ENCODE data around the gene GPR35. TPM values are rescaled to one million over a fixed set of nuclear protein-coding genes. Genes with fewer than 3 reads are reported as not detected.

GPR35 gene
- polyA plus RNA-seq, 10 donors, result 0.52 to 3.0 (median 1.4) TPM

DNA sequence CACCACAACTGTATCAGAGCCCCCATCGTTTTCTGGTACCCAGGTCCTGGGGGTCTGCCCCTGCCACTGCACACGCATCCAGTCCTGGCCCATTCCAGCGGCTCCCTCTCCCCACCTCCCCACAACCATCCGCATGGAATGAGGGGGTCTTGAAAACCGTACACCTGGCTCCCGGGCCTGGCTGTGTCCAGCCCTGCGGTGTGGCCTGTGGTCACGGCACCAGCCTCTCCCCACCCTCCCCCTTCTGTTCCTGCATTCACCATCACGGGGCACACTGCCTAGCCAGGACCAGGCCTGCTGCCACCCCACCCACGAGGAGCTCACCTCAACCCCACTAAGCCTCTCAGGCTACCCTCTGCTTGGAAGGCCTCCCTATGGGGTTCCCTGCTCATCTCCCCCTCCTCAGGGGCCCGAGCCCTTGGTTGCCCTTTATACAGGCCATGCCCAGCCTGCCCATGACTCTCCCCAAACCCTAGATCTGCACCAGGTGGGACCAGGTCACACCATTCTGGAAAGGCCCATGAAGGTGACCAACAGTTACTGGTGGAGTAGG is 11.4 kb downstream of the GPR35 start:
- DNase-seq, result no peak

DNA sequence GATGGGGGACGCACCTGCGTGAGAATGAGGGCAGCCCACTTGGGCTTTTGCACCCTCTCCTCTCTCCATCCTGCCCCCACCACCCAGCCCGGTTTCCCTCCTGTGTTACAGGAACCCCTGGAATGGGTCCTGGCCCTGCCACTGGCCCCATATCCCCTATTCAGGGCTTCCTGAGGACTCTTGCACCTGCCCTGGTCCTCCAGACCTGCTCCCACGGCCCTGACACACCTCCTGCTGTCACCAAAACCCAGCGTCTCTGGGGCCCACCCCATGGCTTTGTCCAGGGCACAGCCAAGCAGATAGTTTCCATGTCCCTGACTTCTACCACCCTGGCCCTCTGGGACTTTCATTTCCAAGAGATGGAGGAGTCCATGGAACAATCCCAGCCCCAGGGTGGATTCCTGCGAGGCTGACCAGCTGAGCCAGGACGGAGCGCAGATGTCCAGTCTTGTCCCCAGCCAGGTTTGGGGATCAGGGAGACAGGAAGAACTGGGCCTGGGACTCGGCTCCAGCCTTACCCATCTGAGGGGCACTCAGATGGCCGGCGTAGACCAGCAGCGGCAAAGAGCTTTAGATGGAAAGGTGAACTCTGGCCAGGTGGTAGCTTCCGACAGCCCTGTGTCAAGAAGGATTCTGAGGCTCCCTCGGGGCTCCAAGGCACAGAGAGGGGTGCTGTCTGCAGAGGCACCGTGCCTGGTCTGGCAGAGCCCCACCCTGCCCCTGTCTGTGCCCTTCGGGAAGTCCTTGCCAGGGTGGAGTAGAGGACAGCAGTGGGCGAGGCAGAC is 12.0 kb downstream of the GPR35 start:
- no peak for DNase-seq

DNA sequence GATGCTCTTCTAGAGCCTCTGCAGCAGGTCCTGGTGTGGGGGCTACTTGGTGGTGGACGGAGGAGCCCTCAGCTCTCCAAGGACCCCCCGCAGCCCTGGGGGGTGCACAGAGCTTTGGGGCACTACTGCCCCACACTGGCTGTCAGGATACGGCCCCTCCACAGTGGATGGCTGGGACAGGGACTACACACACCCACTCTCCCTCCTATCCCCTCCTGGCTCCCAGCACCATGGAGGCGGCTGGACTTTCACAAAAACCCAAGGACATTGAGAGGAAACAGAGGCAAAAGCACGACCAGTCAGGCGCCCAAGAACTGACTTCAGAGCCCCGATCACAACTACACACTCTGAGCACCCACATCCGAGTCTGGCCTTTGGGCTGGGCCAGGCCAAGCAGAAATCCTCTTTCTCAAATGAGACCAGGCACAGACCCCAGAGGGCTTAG is 12.6 kb downstream of the GPR35 start:
- DNase-seq, result no peak

DNA sequence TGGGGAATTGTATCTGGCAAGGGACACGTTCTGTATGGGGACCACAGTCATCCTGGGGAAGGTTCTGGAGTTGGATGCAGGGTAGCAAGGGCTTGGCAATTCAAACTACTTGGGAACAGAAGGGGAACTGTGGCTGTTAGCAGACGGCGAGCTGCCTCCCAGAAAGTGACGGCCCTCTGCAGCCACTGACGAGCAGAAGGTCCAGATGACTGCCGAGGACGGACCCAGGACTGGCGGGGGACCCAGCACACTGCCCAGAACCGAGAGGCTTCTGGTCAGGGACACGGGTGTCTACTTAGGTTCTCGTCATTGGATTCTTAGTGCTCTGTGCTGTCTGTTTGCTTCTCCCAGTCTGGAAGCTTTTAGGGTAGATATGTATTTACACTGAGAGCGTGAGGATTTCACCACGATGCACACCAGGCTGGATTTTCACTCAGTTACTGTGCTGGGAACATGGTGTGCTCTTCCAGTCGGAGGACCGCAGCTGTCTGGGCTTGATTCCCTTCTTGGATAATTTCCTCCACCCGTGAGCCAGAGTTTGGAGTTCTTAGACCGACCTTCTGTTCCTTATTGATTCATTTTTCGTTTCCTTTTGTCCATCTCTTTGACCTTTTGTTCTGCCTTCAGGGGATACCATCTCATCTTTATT is 13.4 kb downstream of the GPR35 start:
- peak; percentile 77 to 93 (median 81) for DNase-seq

DNA sequence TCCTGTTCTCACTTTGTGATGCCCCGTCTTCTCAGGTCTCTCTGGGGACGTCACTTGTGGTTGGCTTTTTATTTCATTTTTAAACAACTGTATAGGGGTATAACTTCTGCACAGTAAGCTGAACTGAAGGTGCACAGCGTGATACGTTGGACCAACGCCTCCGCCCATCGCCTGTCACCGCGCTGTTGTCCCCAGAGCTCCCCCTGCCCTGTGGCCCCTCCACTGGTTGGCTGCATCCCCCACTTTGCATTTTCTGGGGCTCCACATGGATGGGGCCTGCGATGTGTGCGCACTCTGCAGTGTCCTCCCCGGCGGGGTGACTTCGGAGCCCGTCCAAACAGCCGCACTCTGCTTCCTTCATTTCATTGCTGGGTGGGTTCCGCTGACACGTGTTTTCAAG is 14.3 kb downstream of the GPR35 start:
- DNase-seq, result no peak

DNA sequence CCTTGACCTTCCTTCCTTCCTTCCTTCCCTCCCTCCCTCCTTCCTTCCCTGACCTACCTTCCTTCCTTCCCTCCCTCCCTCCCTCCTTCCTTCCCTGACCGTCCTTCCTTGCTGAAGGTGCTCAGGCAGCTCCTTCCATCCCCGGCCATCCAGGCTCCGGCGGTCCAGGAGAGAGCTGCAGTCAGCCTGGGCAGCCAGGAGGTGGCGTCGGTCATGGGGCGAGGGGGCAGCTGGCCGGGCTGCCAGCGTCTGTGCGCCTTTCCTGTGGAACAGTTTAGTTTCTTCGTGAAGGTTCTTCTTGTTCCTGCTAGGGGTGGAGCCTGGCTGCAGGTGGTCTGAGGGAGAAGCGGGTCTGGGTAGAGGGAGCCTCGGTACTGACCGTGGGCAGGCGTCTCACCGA is 15.7 kb downstream of the GPR35 start:
- no peak for DNase-seq

DNA sequence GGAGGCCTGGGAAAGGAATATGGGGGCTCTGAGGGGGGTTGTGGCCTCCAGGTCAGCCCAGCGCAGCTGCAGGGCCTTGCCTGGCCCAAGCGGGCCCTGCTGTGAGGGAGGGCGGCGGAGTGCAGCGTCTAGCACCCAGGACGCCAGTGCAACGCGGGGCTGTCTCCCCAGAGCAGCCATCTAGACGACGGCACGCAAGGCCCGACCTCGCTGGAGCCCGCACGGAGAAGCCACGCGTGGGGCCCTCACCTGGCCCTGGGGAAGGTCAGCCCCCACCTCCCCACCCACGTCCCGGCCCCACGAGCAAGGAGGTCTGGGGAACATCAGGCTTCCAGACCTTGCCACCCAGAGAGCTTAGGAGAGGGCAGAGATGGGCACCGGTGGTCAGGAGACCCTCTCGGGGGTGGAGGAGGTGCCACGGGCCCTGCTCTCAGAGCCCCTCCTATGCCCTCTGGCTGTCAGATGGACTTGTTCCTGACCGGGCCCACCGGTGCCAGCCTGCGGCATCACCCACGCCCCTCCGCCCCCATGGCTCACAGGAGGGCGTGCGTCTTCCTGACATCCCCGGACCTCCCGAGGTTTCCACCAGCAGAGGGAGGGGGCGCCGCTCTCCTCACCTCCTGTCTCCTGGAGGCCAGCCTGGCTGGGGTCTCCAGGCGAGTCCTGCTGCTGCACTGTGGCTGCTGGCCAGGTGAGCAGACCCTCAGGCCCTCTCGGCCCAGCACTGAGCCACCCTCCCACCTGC is 17.0 kb downstream of the GPR35 start:
- no peak for DNase-seq

DNA sequence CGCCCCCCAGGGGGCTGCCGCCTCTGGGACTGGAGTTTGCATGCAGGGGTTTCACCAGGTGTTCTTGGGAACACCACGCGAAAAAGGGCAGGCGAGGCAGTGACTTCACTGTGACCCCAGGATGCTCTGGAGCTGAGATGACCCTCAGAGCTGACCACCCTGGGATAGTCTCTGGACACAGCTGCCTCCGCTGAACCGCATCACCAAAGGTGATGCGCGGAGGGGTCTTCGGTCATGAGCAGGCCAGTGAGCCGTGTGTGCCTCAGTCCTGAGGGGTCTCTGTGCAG is 17.5 kb downstream of the GPR35 start:
- no peak for DNase-seq

DNA sequence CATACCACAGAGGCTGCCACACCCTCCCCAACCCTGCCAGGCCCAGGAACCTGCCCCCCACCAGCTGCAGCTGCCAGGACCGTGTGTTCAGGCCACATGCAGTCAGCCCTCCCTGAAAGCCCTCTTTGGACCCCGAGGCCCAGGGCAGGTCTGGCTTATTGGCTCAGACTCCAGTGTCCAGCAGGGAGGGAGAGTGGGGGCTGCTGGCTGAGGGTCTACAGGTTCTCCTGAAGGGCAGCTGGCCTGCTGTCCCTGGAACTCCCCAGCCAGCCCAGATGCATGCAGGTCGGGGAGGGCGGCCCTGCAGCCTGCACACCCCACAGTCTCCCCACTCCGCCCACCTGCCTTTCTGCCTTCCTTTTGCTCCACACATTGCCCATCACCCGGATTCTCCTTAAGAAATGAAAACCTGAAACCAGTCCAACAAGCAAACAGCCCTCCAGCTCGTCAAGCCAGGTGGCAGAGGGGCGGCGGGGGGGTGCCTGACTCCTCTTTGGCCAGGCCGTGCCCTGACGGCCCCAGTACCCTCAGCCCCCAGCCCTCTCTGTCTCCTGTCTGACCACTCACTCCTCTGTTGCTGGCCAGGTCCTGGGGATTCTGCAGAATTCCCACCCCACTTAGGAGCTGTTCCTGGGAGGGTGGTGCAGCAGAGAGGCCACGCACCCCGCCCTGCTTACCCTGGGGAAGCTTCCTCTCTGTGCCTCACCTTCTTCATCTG is 18.0 kb downstream of the GPR35 start:
- DNase-seq, result no peak

DNA sequence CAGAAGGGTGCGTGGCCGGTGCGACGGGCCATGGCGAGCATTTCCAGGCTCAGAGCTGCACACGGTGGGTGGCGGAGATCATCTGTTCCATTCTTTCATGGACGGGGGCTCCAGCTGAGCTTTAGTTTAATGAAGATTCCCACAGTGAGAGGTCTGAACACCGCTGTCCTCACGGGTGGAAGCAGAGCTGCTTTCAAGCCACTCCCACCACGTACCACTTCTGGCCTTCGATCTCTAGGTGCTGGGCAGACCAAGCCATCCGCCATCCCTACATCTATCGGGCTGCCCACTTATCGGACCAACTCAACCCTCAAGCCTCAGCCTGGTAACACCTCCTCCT is 18.5 kb downstream of the GPR35 start:
- DNase-seq, result no peak

DNA sequence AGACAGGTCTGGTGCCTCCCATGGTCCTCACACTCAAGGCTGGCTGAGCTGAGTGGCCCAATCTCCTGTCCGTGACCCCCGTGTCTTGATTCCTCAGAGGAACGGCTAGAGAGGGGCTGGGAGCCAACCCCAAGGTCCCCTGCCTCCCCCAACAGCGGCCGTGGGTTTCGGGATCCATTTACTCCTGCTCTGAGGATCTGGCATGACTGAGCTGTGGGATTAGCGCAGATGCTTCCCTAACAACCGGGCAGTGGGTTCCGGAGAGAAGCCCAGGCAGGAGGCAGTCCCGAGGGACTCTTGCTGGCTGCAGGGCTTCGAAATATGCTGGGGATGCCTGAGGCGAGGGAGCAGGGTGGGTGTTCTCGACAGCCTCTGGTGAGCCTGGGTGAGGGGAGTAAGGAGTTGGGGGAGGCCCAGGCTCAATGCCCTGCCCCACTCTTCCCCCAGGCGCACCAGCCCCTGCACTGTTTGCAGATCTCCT is 18.9 kb downstream of the GPR35 start:
- DNase-seq, result no peak

DNA sequence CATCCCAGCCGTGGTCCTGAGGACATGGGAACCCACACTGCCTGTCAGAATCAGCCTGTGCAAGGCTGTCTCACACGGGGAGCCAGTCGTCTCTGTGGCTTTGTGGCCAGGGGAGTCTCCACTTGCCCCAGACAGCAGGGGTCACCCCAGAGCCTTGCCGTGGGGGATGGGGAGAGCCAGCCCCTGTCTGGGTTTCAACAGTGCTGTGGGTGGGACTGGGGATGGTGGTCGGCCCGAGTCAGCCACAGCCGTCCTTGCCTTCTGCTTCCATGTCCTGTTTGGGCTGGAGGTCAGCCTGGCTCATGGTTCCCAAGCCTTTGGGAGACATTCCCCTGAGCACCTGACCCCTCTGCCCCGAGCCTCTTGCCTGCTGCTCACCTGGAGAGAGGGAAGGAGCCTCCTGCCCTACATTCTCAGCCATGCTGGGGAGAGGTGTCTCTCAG is 19.6 kb downstream of the GPR35 start:
- DNase-seq, result no peak

DNA sequence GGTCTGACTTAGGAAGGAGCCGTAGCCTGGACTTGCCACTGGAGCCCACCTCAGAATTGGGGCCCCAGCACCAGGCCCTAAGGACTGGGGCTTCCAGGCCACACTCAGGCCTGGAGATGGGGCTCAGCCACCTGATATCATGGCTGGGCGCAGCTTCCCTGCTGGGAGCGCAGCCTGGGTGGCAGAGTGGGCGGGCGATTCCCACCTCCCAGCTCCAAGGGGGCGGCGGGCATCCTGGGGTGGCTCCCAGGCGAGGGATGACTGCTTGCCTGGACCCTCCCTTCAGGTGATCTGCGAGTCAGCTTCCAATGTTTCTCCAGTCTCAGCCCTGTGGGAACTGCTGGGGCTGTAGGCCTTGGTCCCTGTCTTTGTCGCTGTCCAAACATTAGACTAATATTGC is 20.1 kb downstream of the GPR35 start:
- no peak for DNase-seq

DNA sequence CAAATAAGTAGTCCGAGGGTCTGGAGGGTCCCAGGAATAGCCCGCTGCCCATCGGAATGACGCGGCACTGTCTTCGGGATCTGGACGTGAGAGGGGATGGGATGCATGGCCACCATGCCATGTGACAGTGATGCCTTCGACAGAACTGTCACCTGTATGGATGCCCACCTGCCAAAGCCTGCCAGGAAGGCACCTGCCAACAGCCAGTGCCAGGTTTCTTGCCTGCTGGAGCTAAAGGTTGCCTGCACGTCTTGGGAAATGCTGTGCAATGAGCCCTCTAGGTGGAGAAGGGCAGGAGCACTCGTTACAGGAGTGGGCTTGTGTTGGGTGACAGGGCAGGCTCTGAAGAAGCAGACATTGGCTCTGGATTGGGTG is 20.5 kb downstream of the GPR35 start:
- no peak for DNase-seq

DNA sequence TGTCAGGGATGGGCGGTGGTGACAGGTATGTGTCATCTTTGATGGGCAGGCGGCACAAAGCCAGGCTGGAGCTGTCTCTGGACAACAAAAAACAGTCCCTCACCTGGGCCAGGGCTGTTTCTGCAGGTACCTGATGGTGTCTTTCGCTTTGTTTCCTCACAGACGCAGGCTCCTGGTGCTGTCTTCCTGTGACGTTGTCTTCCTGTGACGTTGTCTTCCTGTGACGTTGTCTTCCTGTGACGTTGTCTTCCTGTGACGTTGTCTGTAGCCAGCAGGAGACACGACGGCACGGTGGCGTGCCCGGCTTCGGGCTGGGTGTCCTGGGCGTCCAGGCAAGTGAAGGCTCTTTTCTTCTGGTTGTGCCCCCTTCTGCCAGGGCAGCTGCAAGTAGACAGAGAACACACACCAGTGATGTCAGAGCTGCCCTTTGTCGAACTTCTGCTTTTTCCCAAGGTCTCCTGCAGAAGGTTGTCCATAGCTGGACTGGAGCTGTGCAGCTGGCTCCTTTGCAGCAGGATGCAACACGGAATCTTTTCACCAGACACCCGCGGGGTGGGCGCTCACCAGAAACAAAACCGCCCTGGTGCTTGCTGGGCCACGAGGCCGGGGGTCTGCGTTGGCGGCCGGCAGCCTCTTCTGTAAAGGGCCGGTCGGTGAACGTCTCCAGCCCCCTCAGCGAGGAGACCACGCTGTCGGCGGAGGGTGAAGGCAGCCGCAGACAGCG is 21.1 kb downstream of the GPR35 start:
- no peak for DNase-seq

DNA sequence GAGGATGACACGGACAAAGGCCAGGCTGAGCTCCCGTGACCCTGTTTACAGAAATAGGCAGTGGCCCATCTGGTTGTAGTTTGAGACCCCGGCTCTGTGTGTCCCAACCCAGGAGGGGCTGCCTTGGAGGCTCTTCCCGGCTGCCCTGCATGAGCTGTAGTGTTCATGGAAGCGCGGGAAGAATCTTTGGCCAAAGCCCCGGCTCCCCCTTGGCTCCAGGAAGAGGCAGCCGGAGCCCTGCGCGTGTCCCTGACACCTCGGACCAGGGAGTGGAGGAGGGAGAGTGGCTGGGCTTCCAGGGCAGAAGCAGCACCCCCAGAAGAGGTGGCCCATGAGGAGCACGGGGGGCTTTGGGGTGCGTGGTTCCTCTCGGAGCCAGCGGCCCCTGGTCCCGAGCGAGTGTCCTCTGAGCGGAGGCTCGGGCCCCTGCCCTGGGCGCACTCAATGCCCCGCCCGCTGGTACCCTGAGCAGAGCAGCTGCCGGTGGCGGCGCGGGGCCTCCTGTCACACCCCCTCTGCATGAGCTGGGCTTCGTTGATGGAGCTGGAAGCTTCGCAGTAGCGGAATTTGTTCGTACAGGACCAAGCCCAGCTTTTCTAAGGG is 21.7 kb downstream of the GPR35 start:
- DNase-seq, result no peak

DNA sequence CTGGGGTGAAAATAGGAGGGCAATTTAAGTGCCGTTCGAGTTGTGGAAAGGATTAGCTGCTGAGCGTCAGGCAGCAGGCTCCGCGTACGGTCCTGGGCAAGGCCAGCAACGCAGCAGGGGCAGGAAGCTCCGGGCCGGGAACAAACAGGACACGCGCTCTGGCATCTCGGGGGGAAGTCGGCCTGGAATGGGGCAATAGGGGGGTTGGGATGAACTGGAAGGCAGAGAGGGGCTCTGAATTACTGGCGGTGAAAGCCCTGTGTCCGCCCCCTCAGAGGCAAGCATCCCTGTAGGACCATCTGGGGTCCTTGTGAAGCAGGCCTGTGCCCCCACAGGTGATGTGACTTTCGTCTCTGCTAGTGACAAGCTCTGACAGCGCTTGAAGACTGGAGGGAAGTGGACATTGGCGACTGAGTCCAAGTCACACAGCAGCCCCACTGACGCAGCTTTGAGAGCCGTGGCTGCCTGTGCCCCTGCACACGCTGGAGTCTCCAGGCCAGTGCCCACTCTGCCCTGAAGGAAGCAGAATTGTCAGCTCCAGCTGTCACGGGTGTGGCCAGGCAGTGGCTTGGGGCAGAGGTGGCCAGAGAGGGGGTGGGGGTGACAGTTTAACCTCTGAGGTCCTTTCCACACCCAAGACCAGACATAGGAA is 22.3 kb downstream of the GPR35 start:
- no peak for DNase-seq

DNA sequence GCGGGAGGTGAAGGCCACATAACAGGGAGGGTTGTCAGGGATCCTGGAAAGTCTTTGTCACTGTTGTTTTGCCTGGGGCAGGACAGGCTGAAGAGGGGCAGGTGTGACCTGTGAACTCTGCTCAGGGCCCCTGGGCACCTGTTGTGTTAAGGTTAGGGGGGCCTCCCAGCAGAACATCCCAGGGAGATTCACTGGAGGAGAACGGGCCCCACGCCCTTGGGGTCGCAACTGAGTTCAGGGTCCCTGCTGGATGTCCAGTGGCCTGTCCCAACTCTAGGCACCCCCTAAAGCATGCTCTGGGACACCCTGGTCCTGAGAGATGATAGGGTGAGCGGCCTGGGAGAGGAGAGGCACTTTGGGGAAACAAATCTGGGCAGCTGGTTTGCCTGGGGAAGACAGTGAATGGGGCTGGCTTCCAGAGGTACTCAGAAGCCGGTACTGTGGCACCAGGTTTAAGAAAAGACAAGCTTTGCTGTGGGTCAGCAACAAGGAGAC is 22.9 kb downstream of the GPR35 start:
- no peak for DNase-seq

DNA sequence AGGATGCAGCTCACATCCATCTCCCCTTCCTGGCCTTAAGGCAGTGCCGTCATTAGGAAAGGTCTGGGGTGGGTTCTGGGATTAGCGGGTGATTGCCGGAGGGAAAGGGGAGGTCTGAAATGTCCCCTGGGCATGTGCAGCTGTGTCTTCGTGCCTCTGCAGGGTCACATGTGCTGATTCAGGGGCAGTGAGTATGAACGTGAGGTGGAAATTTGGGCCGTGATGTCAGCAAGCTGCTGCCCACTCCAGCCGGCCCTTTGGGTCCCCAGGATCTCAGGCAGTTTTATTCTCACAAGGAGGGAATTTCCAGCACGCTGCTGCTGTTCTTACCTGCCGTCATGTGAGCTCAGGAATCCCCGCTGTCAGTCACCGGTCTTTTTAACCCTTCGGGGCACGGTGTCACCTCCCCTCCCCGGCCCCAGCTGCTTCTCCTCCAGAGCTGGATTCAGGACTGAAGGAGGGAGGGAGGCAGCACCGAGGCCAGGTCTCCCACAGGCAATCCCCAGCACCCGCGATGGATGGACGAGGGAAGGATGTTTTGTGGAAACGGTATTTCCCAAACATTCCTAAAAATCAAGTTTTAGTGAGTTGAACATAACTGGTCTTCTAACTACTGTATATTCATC is 23.5 kb downstream of the GPR35 start:
- no peak for DNase-seq

DNA sequence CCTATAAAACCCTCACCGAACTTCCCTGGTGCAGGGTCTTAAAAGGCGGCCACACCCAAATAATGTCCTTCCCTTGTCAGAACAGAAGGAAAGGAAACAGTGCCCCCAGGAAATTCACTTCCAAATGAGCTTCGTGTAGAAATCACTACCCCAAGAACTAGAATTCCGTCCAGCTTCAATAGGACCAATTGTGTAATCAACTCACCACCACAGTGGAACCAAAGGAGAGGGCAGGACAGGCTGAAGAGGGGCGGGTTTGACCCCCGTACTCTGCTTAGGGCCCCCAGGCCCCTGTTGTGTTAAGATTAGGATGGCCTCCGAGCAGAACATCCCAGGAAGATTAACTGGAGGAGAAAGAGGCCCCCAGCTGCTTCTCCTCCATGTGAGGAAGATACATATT is 24.1 kb downstream of the GPR35 start:
- no peak for DNase-seq
